A673 (cell line): ENCODE results near the gene FAHD1. TPM values are rescaled to one million over a fixed set of nuclear protein-coding genes. Genes with fewer than 3 reads are reported as not detected.

Experiments
- BruUV-seq: library from RNA; stranded (reverse); fragments of 400-500 nt; replicated peaks from 2 replicates; lab custom pipeline; 2021; lab: Mats Ljungman, UMichigan
- CTCF ChIA-PET: fragments of 300-600 bp; sonication (Branson Sonifier 250); formaldehyde crosslinking; loops from one replicate; lab custom pipeline; 2022; ENCODE audit warnings: antibody characterized with exemption; lab: Charles Lee
- POLR2A ChIA-PET: fragments of 300-600 bp; sonication (Branson Sonifier 250); formaldehyde crosslinking; loops from one replicate; lab custom pipeline; 2022; ENCODE audit warnings: antibody characterized with exemption; ENCODE audit not compliant: low non-redundant PET; lab: Charles Lee
- DNase-seq: peaks from one replicate; pipeline ENCODE4 v3.0.0-alpha.2; 2015; ENCODE audit warnings: low spot score
- H3K27ac ChIP-seq: fragments of 200-600 bp; sonication (generic); 2 replicates; pipeline ENCODE4 v1.5.1; 2016; ENCODE audit warnings: mixed run types, low read depth, mild to moderate bottlenecking, mixed read lengths, antibody characterized with exemption, low read length; ENCODE audit not compliant: poor library complexity, severe bottlenecking
- H3K27me3 ChIP-seq: fragments of 200-600 bp; sonication (generic); replicated peaks from 2 replicates; pipeline ENCODE4 v1.6.1; 2017; ENCODE audit warnings: mixed run types, low read depth, mild to moderate bottlenecking, mixed read lengths, antibody characterized with exemption, low read length; ENCODE audit not compliant: insufficient read depth, poor library complexity
- H3K36me3 ChIP-seq: fragments of 200-600 bp; sonication (generic); 2 replicates; pipeline ENCODE4 v1.6.1; 2016; ENCODE audit warnings: mixed run types, mild to moderate bottlenecking, mixed read lengths, antibody characterized with exemption, low read length; ENCODE audit not compliant: insufficient read depth, poor library complexity, severe bottlenecking
- H3K4me1 ChIP-seq: fragments of 200-600 bp; sonication (generic); 2 replicates; pipeline ENCODE4 v1.6.1; 2017; ENCODE audit warnings: mixed run types, mild to moderate bottlenecking, mixed read lengths, antibody characterized with exemption, low read length; ENCODE audit not compliant: insufficient read depth, poor library complexity, severe bottlenecking
- H3K4me3 ChIP-seq: fragments of 200-600 bp; sonication (generic); 2 replicates; pipeline ENCODE4 v1.5.1; 2016; ENCODE audit warnings: low read depth, mixed run types, mild to moderate bottlenecking, mixed read lengths, low read length; ENCODE audit not compliant: poor library complexity, severe bottlenecking
- H3K9me3 ChIP-seq: fragments of 200-600 bp; sonication (generic); 2 replicates; pipeline ENCODE4 v1.6.1; 2016; ENCODE audit warnings: mixed run types, low read depth, mild to moderate bottlenecking, mixed read lengths, antibody characterized with exemption, low read length; ENCODE audit not compliant: poor library complexity, severe bottlenecking
- EZH2 ChIP-seq: fragments of 200-600 bp; sonication (generic); IDR thresholded peaks from 2 replicates; pipeline ENCODE4 v1.6.1; 2017; ENCODE audit warnings: borderline replicate concordance, low read depth, mild to moderate bottlenecking, mixed read lengths, antibody characterized with exemption, low read length; ENCODE audit not compliant: poor library complexity, severe bottlenecking
- intact Hi-C: fragments of 100-400 bp; cut with micrococcal nuclease; formaldehyde crosslinking; loops from one replicate; pipeline ENCODE4 v1.10.0; 2022; ENCODE audit not compliant: unreplicated experiment
- total RNA-seq: library from RNA; stranded (reverse); gene quantifications from 2 replicates; pipeline ENCODE4 v1.2.3, GENCODE V29; 2021
- TF ChIP-seq, protein P1 (sequence below): fragments of 300-800, 200-600 bp; sonication (generic); conservative IDR thresholded peaks from 2 replicates; pipeline ENCODE4 v1.5.1; 2017; ENCODE audit warnings: low read depth, mild to moderate bottlenecking, antibody characterized with exemption, low read length, moderate library complexity, mixed read lengths

Gene FAHD1
- total RNA-seq, 1 experiment from 2014 or later: 19.9 TPM

- intact Hi-C loops: no loop called here
- ChIA-PET CTCF (no interaction called here), POLR2A (no interaction called here)
- no peak overlapping the region for H3K27ac ChIP-seq
- H3K9me3 ChIP-seq: no peaks in the 10 kb centered on the region
- peak; percentile 57 for DNase-seq
- peaks cover 20% of the 10 kb centered on the region for H3K27me3 ChIP-seq
- no peaks in the 10 kb centered on the region for H3K36me3 ChIP-seq
- no peak for TF ChIP-seq EZH2
- TF ChIP-seq, protein P1, sequence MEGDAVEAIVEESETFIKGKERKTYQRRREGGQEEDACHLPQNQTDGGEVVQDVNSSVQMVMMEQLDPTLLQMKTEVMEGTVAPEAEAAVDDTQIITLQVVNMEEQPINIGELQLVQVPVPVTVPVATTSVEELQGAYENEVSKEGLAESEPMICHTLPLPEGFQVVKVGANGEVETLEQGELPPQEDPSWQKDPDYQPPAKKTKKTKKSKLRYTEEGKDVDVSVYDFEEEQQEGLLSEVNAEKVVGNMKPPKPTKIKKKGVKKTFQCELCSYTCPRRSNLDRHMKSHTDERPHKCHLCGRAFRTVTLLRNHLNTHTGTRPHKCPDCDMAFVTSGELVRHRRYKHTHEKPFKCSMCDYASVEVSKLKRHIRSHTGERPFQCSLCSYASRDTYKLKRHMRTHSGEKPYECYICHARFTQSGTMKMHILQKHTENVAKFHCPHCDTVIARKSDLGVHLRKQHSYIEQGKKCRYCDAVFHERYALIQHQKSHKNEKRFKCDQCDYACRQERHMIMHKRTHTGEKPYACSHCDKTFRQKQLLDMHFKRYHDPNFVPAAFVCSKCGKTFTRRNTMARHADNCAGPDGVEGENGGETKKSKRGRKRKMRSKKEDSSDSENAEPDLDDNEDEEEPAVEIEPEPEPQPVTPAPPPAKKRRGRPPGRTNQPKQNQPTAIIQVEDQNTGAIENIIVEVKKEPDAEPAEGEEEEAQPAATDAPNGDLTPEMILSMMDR: peak; percentile 52; the same call in 1 of the 2 replicates
- no peaks in the 10 kb centered on the region for H3K4me1 ChIP-seq
- H3K4me3 ChIP-seq: no peak overlapping the region
- BruUV-seq: no TSS peak
Observed at GRCh38 chr16:1863681-1864460, 36.9 kb downstream of the FAHD1 start.

DNA sequence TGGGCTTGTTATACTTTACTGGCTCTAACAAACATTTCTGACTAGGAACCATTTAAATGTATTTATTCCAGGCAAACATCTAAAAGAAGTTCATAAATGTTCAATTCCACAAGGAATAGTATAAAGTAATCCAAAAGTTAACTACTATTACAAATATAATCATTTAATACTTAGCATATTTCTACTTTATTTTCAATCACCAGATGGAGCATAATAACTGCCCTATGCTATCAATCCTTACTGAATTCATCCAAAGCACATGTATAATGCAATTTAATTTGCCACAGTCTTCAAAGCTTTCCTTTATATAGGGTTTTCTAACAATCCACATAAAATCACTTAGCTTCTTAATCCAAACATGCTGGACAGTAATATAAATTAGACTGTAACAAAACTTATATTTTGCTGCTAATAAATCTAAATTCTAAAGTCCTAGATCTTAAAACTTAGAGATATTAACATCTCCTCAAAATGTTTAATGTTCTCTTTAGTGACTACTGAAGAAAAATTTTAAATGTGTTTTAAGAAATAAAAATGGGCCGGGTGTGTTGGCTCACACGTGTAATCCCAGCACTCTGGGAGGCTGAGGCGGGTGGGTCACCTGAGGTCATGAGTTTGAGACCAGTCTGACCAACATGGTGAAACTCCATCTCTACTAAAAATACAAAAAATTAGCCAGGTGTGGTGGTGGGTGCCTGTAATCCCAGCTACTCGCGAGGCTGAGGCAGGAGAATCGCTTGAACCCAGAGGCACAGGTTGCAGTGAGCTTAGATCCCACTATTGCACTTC lies 39.1 kb downstream of the FAHD1 start:
- no peak for DNase-seq
- BruUV-seq: no TSS peak
- intact Hi-C loops: loop anchor here (5.0 kb wide), 1 partner anchor 61 kb away; no protein-coding TSS in a partner anchor

GRCh38 chr16:1870365-1871082 lies 43.5 kb downstream of the FAHD1 start:
- Histone ChIP-seq H3K9me3 (no peaks in the 10 kb centered on the region), H3K27me3 (peaks cover 13% of the 10 kb centered on the region), H3K4me3 (no peak overlapping the region), H3K36me3 (no peaks in the 10 kb centered on the region), H3K27ac (no peak overlapping the region), H3K4me1 (no peaks in the 10 kb centered on the region)
- intact Hi-C loops: no loop called here
- ChIA-PET POLR2A (no interaction called here), CTCF (no interaction called here)
- BruUV-seq: no TSS peak
- TF ChIP-seq, protein P1: no peak
- TF ChIP-seq EZH2: no peak
- DNase-seq: peak; percentile 13

More for the DNA sequence above, 39.1 kb downstream of the FAHD1 start:
- Histone ChIP-seq H3K4me1 (no peaks in the 10 kb centered on the region), H3K9me3 (no peaks in the 10 kb centered on the region), H3K36me3 (no peaks in the 10 kb centered on the region), H3K27me3 (no peaks in the 10 kb centered on the region), H3K4me3 (no peak overlapping the region), H3K27ac (no peak overlapping the region)
- TF ChIP-seq, protein P1: no peak
- no peak for TF ChIP-seq EZH2
- ChIA-PET CTCF (interaction anchor here (0.6 kb wide), 1 partner anchor 274 kb away, joined by 3 read pairs; no protein-coding TSS in a partner anchor), POLR2A (no interaction called here)
